Fibroblast of pulmonary artery (primary cell): ENCODE measurements around the gene TCL1B.

ENCODE experiments used
- DNase-seq: peaks from one replicate; pipeline ENCODE4 v3.0.0-alpha.2; 2010; ENCODE audit warnings: low read depth
- H3K4me3 ChIP-seq: replicated peaks from 2 replicates; pipeline ENCODE4 v1.5.1; 2011; ENCODE audit warnings: low read depth, mild to moderate bottlenecking, control low read depth, low read length, moderate library complexity
- CTCF ChIP-seq: IDR thresholded peaks from 2 replicates; pipeline ENCODE4 v1.5.1; 2011; ENCODE audit warnings: mild to moderate bottlenecking, control low read depth, low read length, inconsistent platforms; ENCODE audit errors: missing control alignments

Gene TCL1B

GRCh38 chr14:95666450-95666849 lies 19.8 kb upstream of the TCL1B start:
- DNase-seq = no peak
- TF ChIP-seq CTCF = no peak

DNA sequence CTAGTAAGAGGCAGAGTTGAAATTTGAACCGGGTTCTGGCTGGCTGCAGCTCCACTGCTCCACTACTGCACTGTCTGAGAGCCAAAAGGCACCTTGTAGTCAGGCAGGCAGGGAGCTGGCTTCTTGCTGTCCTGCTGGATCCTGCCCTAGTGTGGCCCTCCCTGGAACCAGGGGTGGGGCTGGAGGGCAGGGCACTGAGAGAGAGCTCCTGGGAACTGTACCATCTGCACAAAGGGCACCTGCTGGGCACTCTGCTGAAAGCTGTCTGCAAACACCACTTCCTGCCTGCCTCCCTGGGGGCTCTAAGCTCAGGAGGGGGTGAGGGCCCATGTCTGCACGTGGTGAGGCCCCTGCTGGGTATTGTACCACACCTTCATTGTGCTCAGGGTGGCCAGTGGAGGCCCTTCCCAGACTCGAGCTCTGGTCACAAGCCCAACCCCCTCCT lies 19.0 kb upstream of the TCL1B start:
- no peak overlapping the region for H3K4me3 ChIP-seq
- no peak for TF ChIP-seq CTCF
- no peak for DNase-seq

More at GRCh38 chr14:95666450-95666849, 19.8 kb upstream of the TCL1B start:
- H3K4me3 ChIP-seq = no peak overlapping the region

- no peak for DNase-seq
- TF ChIP-seq CTCF = no peak
- H3K4me3 ChIP-seq = no peak overlapping the region
These were observed 17.9 kb upstream of the TCL1B start for GRCh38 chr14:95668235-95668772.

DNA sequence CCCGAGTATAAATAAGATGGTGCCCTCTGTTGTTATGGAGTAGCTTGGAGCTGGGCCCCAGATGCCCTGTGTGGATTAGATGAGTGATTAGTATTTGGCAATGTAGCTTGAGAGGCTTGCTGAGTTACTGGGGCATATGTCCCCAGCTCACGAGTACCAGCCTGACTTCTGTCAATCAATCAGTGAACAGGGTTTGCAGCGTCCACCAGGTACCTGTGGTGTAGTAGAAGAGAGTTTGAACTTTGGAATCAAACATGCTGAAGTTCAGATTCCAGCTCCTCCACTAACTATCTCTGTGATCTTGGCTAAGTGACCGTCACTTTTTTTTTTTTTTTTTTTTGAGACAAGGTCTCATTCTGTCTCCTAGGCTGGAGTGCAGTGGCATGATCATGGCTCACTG lies 11.6 kb upstream of the TCL1B start:
- no peak for DNase-seq
- TF ChIP-seq CTCF = no peak
- H3K4me3 ChIP-seq = no peak overlapping the region

DNA sequence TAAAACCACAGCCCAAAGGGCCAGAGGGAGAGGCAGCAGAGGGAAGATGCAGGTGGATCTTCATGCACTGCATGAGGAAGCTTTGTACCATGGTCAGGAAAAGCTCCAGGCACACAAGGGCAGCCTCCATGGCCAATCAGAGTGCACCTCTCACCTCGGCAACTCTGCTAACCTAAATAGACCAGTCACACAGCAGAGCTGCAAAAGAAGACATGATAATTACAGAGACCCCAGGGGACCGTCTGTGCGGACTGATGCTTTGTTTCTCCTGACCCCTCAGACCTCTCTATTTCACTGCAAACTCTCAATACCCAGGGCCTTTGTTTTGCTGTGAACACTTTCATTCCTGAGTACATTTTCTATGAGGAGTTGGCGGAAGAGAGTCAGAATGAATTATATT lies 10.7 kb upstream of the TCL1B start:
- TF ChIP-seq CTCF = no peak
- no peak for DNase-seq

GRCh38 chr14:95677179-95677835 lies 8.9 kb upstream of the TCL1B start:
- H3K4me3 ChIP-seq = no peak overlapping the region
- no peak for DNase-seq
- TF ChIP-seq CTCF = no peak

More for the DNA sequence above, 10.7 kb upstream of the TCL1B start:
- H3K4me3 ChIP-seq = no peak overlapping the region
